Tibial artery (tissue), 4 donors: ENCODE measurements around the gene ARRDC2.

Source experiments
- DNase-seq, 2 donors: peaks; one replicate each; pipeline ENCODE4 v3.0.0-alpha.2; 2019
- H3K27ac ChIP-seq, 2 donors: fragments of 200-600 bp; sonication (generic) in 1 of 2; 1 replicate in 1 of 2; 2 replicates in 1 of 2; pipeline ENCODE4 v1.5.1; 2018 to 2019; ENCODE audit warnings: mild to moderate bottlenecking in 1 of 2
- H3K27me3 ChIP-seq, 2 donors: fragments of 200-600 bp; sonication (generic) in 1 of 2; one replicate each; pipeline versions ENCODE4 v1.5.1 to v1.6.0; 2016 to 2019
- H3K36me3 ChIP-seq, 3 donors: fragments of 200-600 bp; sonication (generic) in 2 of 3; one replicate each; pipeline ENCODE4 v1.5.1; 2016 to 2019; ENCODE audit warnings: mild to moderate bottlenecking in 2 of 3
- H3K4me1 ChIP-seq, 4 donors: fragments of 200-600 bp; sonication (generic) in 2 of 4; 1 replicate in 3 of 4; 2 replicates in 1 of 4; pipeline ENCODE4 v1.5.1; 2016 to 2019
- H3K4me3 ChIP-seq, 2 donors: fragments of 200-600 bp; sonication (generic) in 1 of 2; 1 replicate in 1 of 2; 2 replicates in 1 of 2; pipeline ENCODE4 v1.5.1; 2018 to 2019; ENCODE audit warnings: mild to moderate bottlenecking in 2 of 2
- H3K9me3 ChIP-seq, 3 donors: fragments of 200-600 bp; sonication (generic) in 1 of 3; one replicate each; pipeline ENCODE4 v1.5.1; 2016 to 2019
- CTCF ChIP-seq, 2 experiments: fragments of 200-600 bp in 1 of 2; fragments of 450-650 bp in 1 of 2; IDR thresholded peaks; one replicate each; pipeline ENCODE4 v1.5.1; 2017 to 2019; ENCODE audit warnings: antibody characterized with exemption in 2 of 2, mild to moderate bottlenecking in 1 of 2, moderate library complexity in 1 of 2
- intact Hi-C: fragments of 100-400 bp; cut with DNase I; formaldehyde crosslinking; loops from one replicate; pipeline ENCODE4 v1.15.0; 2023; ENCODE audit warnings: low total_unique reads

The ARRDC2 gene

GRCh38 chr19:18007917-18008673 lies at the start of gene ARRDC2:
Gene ARRDC2, plus strand, starts transcription at chr19:18008170. Its CDS starts 141 bp downstream, at chr19:18008311.
- Histone ChIP-seq H3K27ac (peak within 1 kb of the TSS; percentile 84 to 88), H3K27me3 (no peaks in the 10 kb centered on the region), H3K36me3 (peaks cover 44 to 63% (median 48%) of the 10 kb centered on the region in 3 donors), H3K9me3 (no peaks in the 10 kb centered on the region), H3K4me3 (peak within 1 kb of the TSS; percentile 64 to 70), H3K4me1 (peaks cover 0 to 53% (median 31%) of the 10 kb centered on the region in 4 donors)
- intact Hi-C loops, result loop anchor here (1.0 to 2.0 kb wide), 2 partner anchors 45 to 50 kb away; no protein-coding TSS in a partner anchor
- peak; percentile 96 for DNase-seq
- TF ChIP-seq CTCF (IDR thresholded peaks at IDR 0.05), result peak in 1 of 2 experiments; percentile 3

GRCh38 chr19:17963936-17964691 lies 43.9 kb upstream of the ARRDC2 start:
- Histone ChIP-seq H3K36me3 (no peaks in the 10 kb centered on the region), H3K4me1 (peaks cover 0 to 12% (median 0%) of the 10 kb centered on the region in 4 donors), H3K27ac (no peak overlapping the region), H3K27me3 (peaks cover 0 to 67% of the 10 kb centered on the region in 2 donors), H3K9me3 (no peaks in the 10 kb centered on the region), H3K4me3 (no peak overlapping the region)
- no peak for DNase-seq
- TF ChIP-seq CTCF (IDR thresholded peaks at IDR 0.05), result no peak
- intact Hi-C loops, result no loop called here

GRCh38 chr19:17965370-17966128 lies 42.4 kb upstream of the ARRDC2 start:
- no peak for DNase-seq
- no peak overlapping the region for H3K27ac ChIP-seq

GRCh38 chr19:17966129-17966483 lies 41.9 kb upstream of the ARRDC2 start:
- Histone ChIP-seq H3K9me3 (no peaks in the 10 kb centered on the region), H3K27ac (no peak overlapping the region), H3K27me3 (peaks cover 0 to 73% of the 10 kb centered on the region in 2 donors), H3K36me3 (no peaks in the 10 kb centered on the region), H3K4me3 (no peak overlapping the region), H3K4me1 (peaks cover 0 to 12% (median 0%) of the 10 kb centered on the region in 4 donors)
- intact Hi-C loops, result no loop called here
- DNase-seq, result no peak
- no peak for TF ChIP-seq CTCF (IDR thresholded peaks at IDR 0.05)

More at GRCh38 chr19:17965370-17966128, 42.4 kb upstream of the ARRDC2 start:
- TF ChIP-seq CTCF (IDR thresholded peaks at IDR 0.05), result no peak
- H3K36me3 ChIP-seq, result no peaks in the 10 kb centered on the region
- peaks cover 0 to 12% (median 0%) of the 10 kb centered on the region in 4 donors for H3K4me1 ChIP-seq
- H3K9me3 ChIP-seq, result no peaks in the 10 kb centered on the region
- no peak overlapping the region for H3K4me3 ChIP-seq
- intact Hi-C loops, result no loop called here
- peaks cover 0 to 72% of the 10 kb centered on the region in 2 donors for H3K27me3 ChIP-seq

- intact Hi-C loops, result no loop called here
- no peaks in the 10 kb centered on the region for H3K9me3 ChIP-seq
- no peak within 1 kb of the TSS for H3K4me3 ChIP-seq
- DNase-seq, result no peak
- H3K36me3 ChIP-seq, result no peaks in the 10 kb centered on the region
- peaks cover 0 to 12% (median 0%) of the 10 kb centered on the region in 4 donors for H3K4me1 ChIP-seq
- peaks cover 0 to 72% of the 10 kb centered on the region in 2 donors for H3K27me3 ChIP-seq
- H3K27ac ChIP-seq, result no peak within 1 kb of the TSS
- TF ChIP-seq CTCF (IDR thresholded peaks at IDR 0.05), result no peak
Measured at GRCh38 chr19:17966550-17967256, 41.3 kb upstream of the ARRDC2 start, which contains the start of gene KCNN1. Gene KCNN1, plus strand, starts transcription at chr19:17967107. Its CDS starts 6,782 bp downstream, at chr19:17973889.
